ENCODE results near the gene FKBP2.

Gene FKBP2

DNA sequence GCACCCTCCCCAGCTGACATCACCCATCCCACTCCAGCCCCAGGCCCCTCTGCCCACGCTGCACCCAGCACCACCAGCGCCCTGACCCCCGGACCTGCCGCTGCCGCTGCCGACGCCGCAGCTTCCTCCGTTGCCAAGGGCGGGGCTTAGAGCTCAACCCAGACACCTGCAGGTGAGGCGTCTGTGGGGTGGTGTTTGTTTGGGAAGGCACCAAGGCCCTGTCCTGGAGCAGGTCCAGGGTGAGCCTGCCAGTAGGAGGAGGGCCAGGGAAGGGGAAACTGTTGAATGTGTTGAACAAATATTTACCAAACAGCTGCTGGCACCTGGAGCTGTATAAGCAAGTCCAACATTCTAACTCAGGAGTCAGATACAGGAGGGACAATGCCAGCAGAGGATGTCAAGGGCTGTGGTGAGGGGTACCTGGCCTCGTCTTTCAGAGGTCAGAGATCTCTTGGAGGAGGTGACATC lies 3.4 kb upstream of the FKBP2 start:
- H3K9me2 ChIP-seq (replicated peaks; ENCODE audit: low read depth, low read length), result no peaks in the 10 kb centered on the region
- H4K20me1 ChIP-seq (ENCODE audit: insufficient read depth, low read length, poor library complexity, severe bottlenecking), result peaks cover 21% of the 10 kb centered on the region
- H3K4me2 ChIP-seq (ENCODE audit: low read depth, low read length, poor library complexity, severe bottlenecking), result no peak overlapping the region
- H3K4me1 ChIP-seq (ENCODE audit: insufficient read depth, low read length, poor library complexity, severe bottlenecking), result peaks cover 24% of the 10 kb centered on the region
- peaks cover 10% of the 10 kb centered on the region; the same call in 1 of the 2 replicates for H3F3A ChIP-seq (ENCODE audit: low read depth)
- no peak overlapping the region for H3K9ac ChIP-seq (ENCODE audit: low read depth, low read length, poor library complexity, severe bottlenecking)
- H3K4me3 ChIP-seq (ENCODE audit: low read length, poor library complexity, severe bottlenecking), result no peak overlapping the region
- peaks cover 24% of the 10 kb centered on the region; the same call in 1 of the 2 replicates for H3K79me2 ChIP-seq (ENCODE audit: insufficient read depth, low read length)
- no peaks in the 10 kb centered on the region for H3K9me3 ChIP-seq (ENCODE audit: insufficient read depth, low read depth, low read length)
- H3K27me3 ChIP-seq (ENCODE audit: insufficient read depth, low read length, poor library complexity, severe bottlenecking), result no peaks in the 10 kb centered on the region
- H2AFZ ChIP-seq (ENCODE audit: low read length), result no peak overlapping the region
- no peaks in the 10 kb centered on the region; the same call in 1 of the 2 replicates for H3K36me3 ChIP-seq (ENCODE audit: insufficient read depth, low read length)
- TF ChIP-seq, protein P1, sequence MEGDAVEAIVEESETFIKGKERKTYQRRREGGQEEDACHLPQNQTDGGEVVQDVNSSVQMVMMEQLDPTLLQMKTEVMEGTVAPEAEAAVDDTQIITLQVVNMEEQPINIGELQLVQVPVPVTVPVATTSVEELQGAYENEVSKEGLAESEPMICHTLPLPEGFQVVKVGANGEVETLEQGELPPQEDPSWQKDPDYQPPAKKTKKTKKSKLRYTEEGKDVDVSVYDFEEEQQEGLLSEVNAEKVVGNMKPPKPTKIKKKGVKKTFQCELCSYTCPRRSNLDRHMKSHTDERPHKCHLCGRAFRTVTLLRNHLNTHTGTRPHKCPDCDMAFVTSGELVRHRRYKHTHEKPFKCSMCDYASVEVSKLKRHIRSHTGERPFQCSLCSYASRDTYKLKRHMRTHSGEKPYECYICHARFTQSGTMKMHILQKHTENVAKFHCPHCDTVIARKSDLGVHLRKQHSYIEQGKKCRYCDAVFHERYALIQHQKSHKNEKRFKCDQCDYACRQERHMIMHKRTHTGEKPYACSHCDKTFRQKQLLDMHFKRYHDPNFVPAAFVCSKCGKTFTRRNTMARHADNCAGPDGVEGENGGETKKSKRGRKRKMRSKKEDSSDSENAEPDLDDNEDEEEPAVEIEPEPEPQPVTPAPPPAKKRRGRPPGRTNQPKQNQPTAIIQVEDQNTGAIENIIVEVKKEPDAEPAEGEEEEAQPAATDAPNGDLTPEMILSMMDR (conservative IDR thresholded peaks at IDR 0.05; ENCODE audit: low read length), result no peak
- no peak for TF ChIP-seq EZH2phosphoT487 (IDR thresholded peaks at IDR 0.05; ENCODE audit: borderline replicate concordance)

DNA sequence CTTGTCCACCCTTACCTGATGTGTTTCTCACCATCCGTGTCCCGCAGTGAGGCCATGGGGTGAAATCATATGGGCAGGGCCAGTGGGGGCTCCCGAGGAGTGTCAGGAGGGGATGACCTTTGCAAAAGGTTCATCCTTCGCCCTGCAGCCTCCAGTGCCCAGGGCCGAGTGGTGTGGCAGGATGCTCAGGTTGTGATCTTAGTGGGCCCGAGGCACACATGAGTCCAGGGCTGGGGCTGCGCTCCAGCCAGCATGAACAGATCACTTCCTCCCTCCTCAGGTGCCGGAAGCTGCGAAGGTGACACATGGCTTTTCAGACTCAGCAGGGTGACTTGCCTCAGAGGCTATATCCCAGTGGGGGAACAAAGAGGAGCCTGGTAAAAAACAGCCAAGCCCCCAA lies 2.8 kb upstream of the FKBP2 start:
- peaks cover 30% of the 10 kb centered on the region for H3K79me2 ChIP-seq (ENCODE audit: insufficient read depth, low read length)
- H2AFZ ChIP-seq (ENCODE audit: low read length), result no peak overlapping the region
- H4K20me1 ChIP-seq (ENCODE audit: insufficient read depth, low read length, poor library complexity, severe bottlenecking), result peaks cover 23% of the 10 kb centered on the region
- H3K9me3 ChIP-seq (ENCODE audit: insufficient read depth, low read depth, low read length), result no peaks in the 10 kb centered on the region
- peaks cover 10% of the 10 kb centered on the region; the same call in 1 of the 2 replicates for H3F3A ChIP-seq (ENCODE audit: low read depth)
- no peak overlapping the region for H3K4me2 ChIP-seq (ENCODE audit: low read depth, low read length, poor library complexity, severe bottlenecking)
- H3K36me3 ChIP-seq (ENCODE audit: insufficient read depth, low read length), result no peaks in the 10 kb centered on the region; the same call in 1 of the 2 replicates
- no peak overlapping the region for H3K9ac ChIP-seq (ENCODE audit: low read depth, low read length, poor library complexity, severe bottlenecking)
- TF ChIP-seq, protein P1 (conservative IDR thresholded peaks at IDR 0.05; ENCODE audit: low read length), result no peak
- no peak for TF ChIP-seq EZH2phosphoT487 (IDR thresholded peaks at IDR 0.05; ENCODE audit: borderline replicate concordance)
- H3K9me2 ChIP-seq (replicated peaks; ENCODE audit: low read depth, low read length), result no peaks in the 10 kb centered on the region
- no peak overlapping the region for H3K4me3 ChIP-seq (ENCODE audit: low read length, poor library complexity, severe bottlenecking)
- H3K27me3 ChIP-seq (ENCODE audit: insufficient read depth, low read length, poor library complexity, severe bottlenecking), result no peaks in the 10 kb centered on the region
- H3K4me1 ChIP-seq (ENCODE audit: insufficient read depth, low read length, poor library complexity, severe bottlenecking), result peaks cover 29% of the 10 kb centered on the region

DNA sequence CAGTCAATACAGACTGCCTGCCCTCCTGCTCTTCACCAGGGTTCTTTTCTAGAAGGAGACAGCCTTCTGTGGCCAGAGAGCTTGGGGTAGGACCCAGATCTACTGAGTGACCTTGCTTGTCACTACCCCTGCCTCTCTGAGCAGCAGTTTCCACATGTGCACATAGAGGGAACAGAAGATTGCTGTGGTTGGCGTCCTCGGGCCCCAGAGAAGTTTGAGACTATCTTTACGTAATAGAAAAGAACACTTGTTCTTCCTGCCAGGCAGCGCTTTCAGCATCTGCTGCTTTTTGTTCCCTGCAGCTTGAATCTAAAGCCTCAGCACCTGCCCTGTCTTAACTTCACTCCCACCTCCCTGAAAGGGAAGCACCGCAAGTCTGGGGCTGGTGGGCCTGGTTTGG lies 1.9 kb upstream of the FKBP2 start:
- H3K9me2 ChIP-seq (replicated peaks; ENCODE audit: low read depth, low read length), result no peaks in the 10 kb centered on the region
- H2AFZ ChIP-seq (ENCODE audit: low read length), result no peak overlapping the region
- H3K4me2 ChIP-seq (ENCODE audit: low read depth, low read length, poor library complexity, severe bottlenecking), result no peak overlapping the region
- no peak overlapping the region for H3K4me3 ChIP-seq (ENCODE audit: low read length, poor library complexity, severe bottlenecking)
- H3K36me3 ChIP-seq (ENCODE audit: insufficient read depth, low read length), result peaks cover 7% of the 10 kb centered on the region; the same call in 1 of the 2 replicates
- peaks cover 24% of the 10 kb centered on the region for H4K20me1 ChIP-seq (ENCODE audit: insufficient read depth, low read length, poor library complexity, severe bottlenecking)
- TF ChIP-seq EZH2phosphoT487 (IDR thresholded peaks at IDR 0.05; ENCODE audit: borderline replicate concordance), result no peak
- TF ChIP-seq, protein P1 (conservative IDR thresholded peaks at IDR 0.05; ENCODE audit: low read length), result no peak
- H3K4me1 ChIP-seq (ENCODE audit: insufficient read depth, low read length, poor library complexity, severe bottlenecking), result peaks cover 32% of the 10 kb centered on the region
- H3K9ac ChIP-seq (ENCODE audit: low read depth, low read length, poor library complexity, severe bottlenecking), result no peak overlapping the region
- no peaks in the 10 kb centered on the region for H3K9me3 ChIP-seq (ENCODE audit: insufficient read depth, low read depth, low read length)
- H3K27me3 ChIP-seq (ENCODE audit: insufficient read depth, low read length, poor library complexity, severe bottlenecking), result no peaks in the 10 kb centered on the region
- peaks cover 5% of the 10 kb centered on the region; the same call in 1 of the 2 replicates for H3F3A ChIP-seq (ENCODE audit: low read depth)
- H3K79me2 ChIP-seq (ENCODE audit: insufficient read depth, low read length), result peaks cover 39% of the 10 kb centered on the region
